ENCODE results near the gene SRPK2.

SRPK2 gene

DNA sequence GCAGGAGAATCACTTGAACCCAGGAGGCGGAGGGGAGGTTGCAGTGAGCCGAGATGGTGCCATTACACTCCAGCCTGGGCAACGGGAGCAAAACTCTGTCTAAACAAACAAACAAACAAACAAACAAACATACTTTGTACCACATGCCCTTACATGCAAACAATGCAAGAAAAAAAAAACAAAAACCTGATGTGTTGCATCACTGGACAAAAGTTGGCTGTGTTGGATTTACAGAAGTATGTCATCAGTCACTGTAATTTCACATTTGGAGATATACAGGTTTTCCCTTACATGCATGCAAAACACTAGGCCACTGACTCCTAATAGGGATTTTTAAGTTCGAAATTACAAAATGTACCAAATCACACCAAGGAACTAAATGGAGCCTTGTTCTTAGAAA, 138.5 kb downstream of the SRPK2 start:
- TF ChIP-seq, protein P1, sequence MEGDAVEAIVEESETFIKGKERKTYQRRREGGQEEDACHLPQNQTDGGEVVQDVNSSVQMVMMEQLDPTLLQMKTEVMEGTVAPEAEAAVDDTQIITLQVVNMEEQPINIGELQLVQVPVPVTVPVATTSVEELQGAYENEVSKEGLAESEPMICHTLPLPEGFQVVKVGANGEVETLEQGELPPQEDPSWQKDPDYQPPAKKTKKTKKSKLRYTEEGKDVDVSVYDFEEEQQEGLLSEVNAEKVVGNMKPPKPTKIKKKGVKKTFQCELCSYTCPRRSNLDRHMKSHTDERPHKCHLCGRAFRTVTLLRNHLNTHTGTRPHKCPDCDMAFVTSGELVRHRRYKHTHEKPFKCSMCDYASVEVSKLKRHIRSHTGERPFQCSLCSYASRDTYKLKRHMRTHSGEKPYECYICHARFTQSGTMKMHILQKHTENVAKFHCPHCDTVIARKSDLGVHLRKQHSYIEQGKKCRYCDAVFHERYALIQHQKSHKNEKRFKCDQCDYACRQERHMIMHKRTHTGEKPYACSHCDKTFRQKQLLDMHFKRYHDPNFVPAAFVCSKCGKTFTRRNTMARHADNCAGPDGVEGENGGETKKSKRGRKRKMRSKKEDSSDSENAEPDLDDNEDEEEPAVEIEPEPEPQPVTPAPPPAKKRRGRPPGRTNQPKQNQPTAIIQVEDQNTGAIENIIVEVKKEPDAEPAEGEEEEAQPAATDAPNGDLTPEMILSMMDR (IDR thresholded peaks at IDR 0.05; ENCODE audit: extremely low read depth, insufficient read depth, missing control alignments), result no peak
- in situ Hi-C loops (cut with MboI; ENCODE audit: low pct_unique_long_range_greater_than_20kb, low sequenced_read_pairs, unreplicated experiment), result no loop called here
- DNase-seq (ENCODE audit: low spot score), result no peak

DNA sequence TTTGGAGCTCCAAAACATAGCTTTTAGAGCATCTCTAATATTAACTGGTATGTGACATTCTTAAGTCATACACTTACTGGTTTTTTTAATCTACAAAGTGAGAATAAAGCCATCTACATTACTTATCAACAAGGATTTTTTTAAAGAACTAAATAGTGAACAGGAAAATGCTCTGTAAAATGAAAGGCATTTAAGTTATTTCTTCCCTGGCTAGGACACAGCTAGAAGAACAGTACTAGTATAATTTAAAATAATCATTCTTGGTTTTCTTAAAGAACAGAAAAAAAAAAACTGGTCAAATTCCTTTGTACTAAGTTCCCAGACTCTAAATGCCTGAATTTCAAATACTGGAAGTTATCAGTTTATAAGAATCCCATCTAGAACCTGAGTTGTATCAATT, 139.5 kb downstream of the SRPK2 start:
- in situ Hi-C loops (cut with MboI; ENCODE audit: low pct_unique_long_range_greater_than_20kb, low sequenced_read_pairs, unreplicated experiment), result no loop called here
- TF ChIP-seq, protein P1 (IDR thresholded peaks at IDR 0.05; ENCODE audit: extremely low read depth, insufficient read depth, missing control alignments), result no peak
- DNase-seq (ENCODE audit: low spot score), result no peak

DNA sequence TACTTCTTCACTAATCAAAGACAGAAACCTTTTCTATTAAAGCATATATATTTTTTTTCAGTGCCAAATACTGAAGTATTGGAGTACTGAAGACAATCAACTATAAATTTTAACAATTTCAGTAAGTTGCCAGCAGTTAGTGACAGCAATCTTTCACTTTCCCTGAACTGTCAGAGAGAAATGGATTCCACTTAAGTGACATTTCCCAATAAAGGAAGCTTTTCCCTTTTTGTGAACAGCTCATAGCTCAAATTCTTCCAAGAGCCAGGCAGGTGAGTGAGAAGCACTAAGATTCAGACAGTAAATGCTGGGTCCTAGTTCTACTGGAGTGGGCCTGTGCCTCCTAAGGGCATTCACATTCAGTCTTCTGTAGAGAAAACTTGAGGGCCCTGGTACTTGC, 142.0 kb downstream of the SRPK2 start:
- DNase-seq (ENCODE audit: low spot score), result no peak
- TF ChIP-seq, protein P1 (IDR thresholded peaks at IDR 0.05; ENCODE audit: extremely low read depth, insufficient read depth, missing control alignments), result no peak
- in situ Hi-C loops (cut with MboI; ENCODE audit: low pct_unique_long_range_greater_than_20kb, low sequenced_read_pairs, unreplicated experiment), result no loop called here

DNA sequence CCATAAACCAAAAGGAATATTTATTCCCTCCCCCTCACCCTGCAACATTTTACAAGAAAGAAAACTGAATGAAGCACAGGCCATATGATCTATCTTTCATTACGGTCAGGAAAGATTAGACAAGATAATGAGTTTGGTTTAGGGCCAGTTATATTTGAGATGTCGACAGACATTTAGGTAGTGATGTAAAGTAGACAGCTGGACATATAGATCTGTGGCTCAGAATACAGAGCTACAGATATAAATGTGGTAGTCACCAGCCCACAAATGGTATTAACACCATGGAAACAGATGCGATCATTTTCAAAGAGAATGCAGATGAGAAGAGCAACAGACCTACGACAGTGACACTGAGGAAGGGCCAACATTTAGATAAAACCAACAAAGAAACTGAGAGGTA, 142.5 kb downstream of the SRPK2 start:
- in situ Hi-C loops (cut with MboI; ENCODE audit: low pct_unique_long_range_greater_than_20kb, low sequenced_read_pairs, unreplicated experiment), result no loop called here
- TF ChIP-seq, protein P1 (IDR thresholded peaks at IDR 0.05; ENCODE audit: extremely low read depth, insufficient read depth, missing control alignments), result no peak
- no peak for DNase-seq (ENCODE audit: low spot score)

DNA sequence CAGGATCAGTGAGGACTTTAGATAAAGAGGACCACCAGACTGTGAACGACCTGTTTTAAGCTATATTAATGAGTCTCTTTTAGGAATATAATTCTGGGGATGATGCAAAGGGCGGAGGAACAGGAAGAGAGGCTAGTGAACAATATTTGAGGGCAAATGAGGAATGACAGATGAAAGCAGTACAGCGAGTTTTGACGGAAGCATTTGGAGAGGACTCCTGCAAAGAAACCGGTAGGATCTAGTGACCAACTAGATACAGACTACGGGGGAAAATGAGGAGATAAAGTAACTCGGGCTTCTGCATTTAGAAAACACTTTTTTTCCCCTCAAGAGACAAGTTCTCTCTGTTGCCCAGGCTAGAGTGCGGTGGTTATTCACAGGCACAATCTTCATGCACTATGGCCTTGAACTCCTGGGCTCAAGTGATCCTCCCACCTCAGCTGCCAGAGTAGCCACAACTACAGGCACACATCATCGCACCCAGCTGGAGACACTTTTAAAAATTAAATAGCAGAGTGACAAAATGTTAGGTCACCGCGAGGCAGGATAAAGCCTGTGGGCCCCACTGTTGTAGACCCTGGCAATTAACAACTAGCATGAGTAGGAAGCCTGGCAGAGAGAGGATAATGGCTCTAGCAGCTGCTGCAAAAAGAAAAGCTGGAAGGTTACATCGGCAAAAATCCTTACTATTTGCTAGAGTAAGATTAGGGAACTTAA, 143.2 kb downstream of the SRPK2 start:
- in situ Hi-C loops (cut with MboI; ENCODE audit: low pct_unique_long_range_greater_than_20kb, low sequenced_read_pairs, unreplicated experiment), result no loop called here
- TF ChIP-seq, protein P1 (IDR thresholded peaks at IDR 0.05; ENCODE audit: extremely low read depth, insufficient read depth, missing control alignments), result no peak
- no peak for DNase-seq (ENCODE audit: low spot score)

DNA sequence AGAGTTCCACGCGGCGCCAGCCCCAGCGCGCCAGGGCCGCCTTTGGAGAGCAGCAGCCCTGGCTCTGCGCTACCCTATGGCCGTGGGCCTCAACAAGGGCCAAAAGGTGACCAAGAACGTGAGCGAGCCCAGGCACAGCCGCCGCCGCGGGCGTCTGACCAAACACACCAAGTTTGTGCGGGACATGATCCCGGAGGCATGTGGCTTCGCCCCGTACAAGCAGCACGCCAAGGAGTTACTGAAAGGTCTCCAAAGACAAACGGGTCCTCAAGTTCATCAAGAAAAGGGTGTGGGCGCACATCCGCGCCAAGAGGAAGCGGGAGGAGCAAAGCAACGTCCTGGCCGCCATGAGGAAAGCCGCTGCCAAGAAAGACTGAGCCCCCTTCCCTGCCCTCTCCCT, 144.1 kb downstream of the SRPK2 start:
- TF ChIP-seq, protein P1 (IDR thresholded peaks at IDR 0.05; ENCODE audit: extremely low read depth, insufficient read depth, missing control alignments), result no peak
- in situ Hi-C loops (cut with MboI; ENCODE audit: low pct_unique_long_range_greater_than_20kb, low sequenced_read_pairs, unreplicated experiment), result no loop called here
- DNase-seq (ENCODE audit: low spot score), result no peak

Data from GM13977 (cell line).